H9 (cell line): ENCODE measurements around the gene SPHK1. TPM values are rescaled to one million over a fixed set of nuclear protein-coding genes. Genes with fewer than 3 reads are reported as not detected.

ENCODE experiments used
- DNase-seq: peaks from one replicate; pipeline ENCODE4 v3.0.0-alpha.2; 2017
- H2AFZ ChIP-seq: one replicate; pipeline ENCODE4 v1.6.1; 2013; ENCODE audit warnings: mild to moderate bottlenecking, low read length, control low read depth, moderate library complexity
- H2AK5ac ChIP-seq: 2 replicates; pipeline ENCODE4 v1.6.1; 2013; ENCODE audit warnings: low read length, control low read depth, mixed read lengths; ENCODE audit not compliant: insufficient read length
- H2BK120ac ChIP-seq: one replicate; pipeline ENCODE4 v1.6.1; 2013; ENCODE audit warnings: low read depth, mild to moderate bottlenecking, low read length, control low read depth, inconsistent platforms; ENCODE audit not compliant: poor library complexity, severe bottlenecking
- H2BK12ac ChIP-seq: 2 replicates; pipeline ENCODE4 v1.6.1; 2013; ENCODE audit warnings: low read length, control low read depth, mixed read lengths, low read depth; ENCODE audit not compliant: insufficient read length
- H2BK15ac ChIP-seq: 2 replicates; pipeline ENCODE4 v1.6.1; 2013; ENCODE audit warnings: low read depth, low read length, control low read depth
- H2BK20ac ChIP-seq: one replicate; pipeline ENCODE4 v1.6.1; 2013; ENCODE audit warnings: low read depth, mild to moderate bottlenecking, low read length, control low read depth, inconsistent platforms; ENCODE audit not compliant: poor library complexity, severe bottlenecking
- H2BK5ac ChIP-seq: 2 replicates; pipeline ENCODE4 v1.6.1; 2013; ENCODE audit warnings: low read length, control low read depth, mixed read lengths; ENCODE audit not compliant: insufficient read length
- H3K14ac ChIP-seq: 2 replicates; pipeline ENCODE4 v1.6.1; 2013; ENCODE audit warnings: low read length, control low read depth; ENCODE audit not compliant: insufficient read depth
- H3K18ac ChIP-seq: 2 replicates; pipeline ENCODE4 v1.6.1; 2013; ENCODE audit warnings: low read depth, mild to moderate bottlenecking, mixed read lengths, low read length, control low read depth; ENCODE audit not compliant: insufficient read length
- H3K23ac ChIP-seq: 2 replicates; pipeline ENCODE4 v1.6.1; 2013; ENCODE audit warnings: low read length, control low read depth, mixed read lengths, low read depth; ENCODE audit not compliant: insufficient read length
- H3K23me2 ChIP-seq: 2 replicates; pipeline ENCODE4 v1.6.1; 2013; ENCODE audit warnings: low read depth, mild to moderate bottlenecking, mixed read lengths, low read length, control low read depth; ENCODE audit not compliant: insufficient read length, poor library complexity, severe bottlenecking
- H3K27ac ChIP-seq: 2 replicates; pipeline ENCODE4 v1.5.1; 2013; ENCODE audit warnings: low read length, control low read depth, mixed read lengths, low read depth; ENCODE audit not compliant: insufficient read length
- H3K27me3 ChIP-seq: 2 replicates; pipeline ENCODE4 v1.6.1; 2013; ENCODE audit warnings: low read length, control low read depth, inconsistent platforms; ENCODE audit not compliant: insufficient read depth
- H3K4ac ChIP-seq: 2 replicates; pipeline ENCODE4 v1.6.1; 2013; ENCODE audit warnings: low read depth, mild to moderate bottlenecking, control low read depth, inconsistent platforms, low read length, moderate library complexity
- H3K4me1 ChIP-seq: 2 replicates; pipeline ENCODE4 v1.6.1; 2013; ENCODE audit warnings: low read length, control low read depth, inconsistent platforms; ENCODE audit not compliant: insufficient read depth
- H3K4me2 ChIP-seq: 2 replicates; pipeline ENCODE4 v1.6.1; 2013; ENCODE audit warnings: low read length, control low read depth, mixed read lengths; ENCODE audit not compliant: insufficient read length, insufficient read depth
- H3K56ac ChIP-seq: 2 replicates; pipeline ENCODE4 v1.6.1; 2013; ENCODE audit warnings: low read depth, mild to moderate bottlenecking, mixed read lengths, low read length, control low read depth; ENCODE audit not compliant: insufficient read length
- H3K79me1 ChIP-seq: 2 replicates; pipeline ENCODE4 v1.6.1; 2013; ENCODE audit warnings: low read depth, mild to moderate bottlenecking, moderate library complexity, low read length, control low read depth, inconsistent platforms; ENCODE audit not compliant: insufficient read depth, poor library complexity, severe bottlenecking
- H3K79me2 ChIP-seq: 2 replicates; pipeline ENCODE4 v1.6.1; 2013; ENCODE audit warnings: low read length, control low read depth, inconsistent platforms; ENCODE audit not compliant: insufficient read depth
- H3K9ac ChIP-seq: 2 replicates; pipeline ENCODE4 v1.6.1; 2013; ENCODE audit warnings: low read length, control low read depth, mixed read lengths; ENCODE audit not compliant: insufficient read length; ENCODE audit errors: extremely low read depth
- H3K9me3 ChIP-seq: one replicate; pipeline ENCODE4 v1.6.1; 2013; ENCODE audit warnings: low read depth, low read length, inconsistent platforms; ENCODE audit not compliant: control insufficient read depth
- H3T11ph ChIP-seq: one replicate; pipeline ENCODE4 v1.6.1; 2013; ENCODE audit warnings: mild to moderate bottlenecking, low read length, control low read depth, inconsistent platforms
- H4K20me1 ChIP-seq: one replicate; pipeline ENCODE4 v1.6.1; 2013; ENCODE audit not compliant: control insufficient read depth, insufficient read length, insufficient read depth
- H4K5ac ChIP-seq: 2 replicates; pipeline ENCODE4 v1.6.1; 2013; ENCODE audit warnings: low read depth, mild to moderate bottlenecking, mixed read lengths, low read length, control low read depth; ENCODE audit not compliant: insufficient read length
- H4K8ac ChIP-seq: replicated peaks from 2 replicates; pipeline ENCODE4 v1.6.1; 2013; ENCODE audit warnings: low read length, control low read depth, mixed read lengths, low read depth; ENCODE audit not compliant: insufficient read length
- H4K91ac ChIP-seq: 2 replicates; pipeline ENCODE4 v1.6.1; 2013; ENCODE audit warnings: low read depth, mild to moderate bottlenecking, moderate library complexity, mixed read lengths, low read length, control low read depth; ENCODE audit not compliant: insufficient read length
- H3K27ac Mint-ChIP-seq, 3 experiments: 2 replicates in 2 of 3; 3 replicates in 1 of 3; pipeline ENCODE4 v1.8.0; 2020 to 2021; ENCODE audit warnings: mixed read lengths in 3 of 3, mild to moderate bottlenecking in 1 of 3, moderate library complexity in 1 of 3
- H3K27me3 Mint-ChIP-seq: 2 replicates; pipeline ENCODE4 v1.8.0; 2021; ENCODE audit warnings: low read depth, mild to moderate bottlenecking, moderate library complexity, mixed read lengths
- H3K36me3 Mint-ChIP-seq, 3 experiments: 2 replicates in 2 of 3; 3 replicates in 1 of 3; pipeline ENCODE4 v1.8.0; 2020 to 2021; ENCODE audit warnings: low read depth in 3 of 3, mixed read lengths in 3 of 3; ENCODE audit not compliant: insufficient read depth in 1 of 3
- H3K4me1 Mint-ChIP-seq, 2 experiments: 2 replicates each; pipeline ENCODE4 v1.8.0; 2020; ENCODE audit warnings: mixed read lengths in 2 of 2
- H3K4me3 Mint-ChIP-seq, 2 experiments: 2 replicates in 1 of 2; 3 replicates in 1 of 2; pipeline ENCODE4 v1.8.0; 2020 to 2021; ENCODE audit warnings: mild to moderate bottlenecking in 2 of 2, mixed read lengths in 2 of 2, moderate library complexity in 1 of 2
- H3K9me3 Mint-ChIP-seq, 2 experiments: 2 replicates in 1 of 2; 3 replicates in 1 of 2; pipeline ENCODE4 v1.8.0; 2020; ENCODE audit warnings: mild to moderate bottlenecking in 2 of 2, mixed read lengths in 2 of 2, moderate library complexity in 1 of 2
- CTCF ChIP-seq: fragments of 200-600 bp; sonication (generic); conservative IDR thresholded peaks from 3 replicates; pipeline ENCODE4 v1.8.0; 2021; ENCODE audit warnings: antibody characterized with exemption, mild to moderate bottlenecking
- WGBS: extraction: QIAGEN DNeasy Blood & Tissue Kit; methylation state at CpG from one replicate; pipeline ENCODE4 v1.1.7; 2013; ENCODE audit warnings: missing lambda C conversion rate, low lambda C conversion rate, mixed read lengths; ENCODE audit not compliant: insufficient read length; ENCODE audit errors: extremely low coverage; 5-methylcytosine and 5-hydroxymethylcytosine counted together
- total RNA-seq: library from RNA; stranded (reverse); gene quantifications from 2 replicates; pipeline ENCODE4 v1.2.1, GENCODE V29; 2021

The SPHK1 gene
- total RNA-seq, 1 experiment from 2014 or later: 1.4 TPM

GRCh38 chr17:76368545-76368944 is 15.9 kb upstream of the SPHK1 start:
- Histone ChIP-seq H3T11ph (no peak overlapping the region), H3K4ac (no peak overlapping the region), H3K4me1 (peaks cover 5% of the 10 kb centered on the region; the same call in 1 of the 2 replicates), H3K27me3 (no peaks in the 10 kb centered on the region), H3K18ac (no peak overlapping the region), H4K5ac (no peak overlapping the region), H2BK12ac (no peak overlapping the region), H3K27ac (no peak overlapping the region), H4K91ac (no peak overlapping the region), H2AFZ (no peak overlapping the region), H3K23me2 (no peaks in the 10 kb centered on the region), H4K8ac (no peak overlapping the region), H2BK120ac (no peak overlapping the region), H3K56ac (no peak overlapping the region), H3K4me2 (no peak overlapping the region), H3K9ac (no peak overlapping the region), H2AK5ac (no peak overlapping the region), H3K79me2 (no peaks in the 10 kb centered on the region), H3K14ac (no peak overlapping the region), H3K9me3 (no peaks in the 10 kb centered on the region), H4K20me1 (no peaks in the 10 kb centered on the region), H3K23ac (no peak overlapping the region), H3K79me1 (no peaks in the 10 kb centered on the region), H2BK20ac (no peak overlapping the region), H2BK15ac (no peak overlapping the region), H2BK5ac (no peak overlapping the region)
- H3K4me3 Mint-ChIP-seq: no peak overlapping the region
- no peak for TF ChIP-seq CTCF
- H3K9me3 Mint-ChIP-seq: no peaks in the 10 kb centered on the region; a peak in 1 of 5 replicates
- no peak overlapping the region for H3K27ac Mint-ChIP-seq
- H3K27me3 Mint-ChIP-seq: no peaks in the 10 kb centered on the region; the same call in none of the 2 replicates
- no peaks in the 10 kb centered on the region for H3K36me3 Mint-ChIP-seq
- WGBS: no CpG with 5 or more reads among the region's 11 CpGs
- DNase-seq: peak; percentile 50
- H3K4me1 Mint-ChIP-seq: peaks cover 22 to 37% of the 10 kb centered on the region in 2 experiments
